SJCRH30 (cell line): ENCODE results near the gene ZBTB18. TPM values are rescaled to one million over a fixed set of nuclear protein-coding genes. Genes with fewer than 3 reads are reported as not detected.

Experiments used
- DNase-seq, 2 experiments: peaks; one replicate each; pipeline ENCODE4 v3.0.0-alpha.2; 2015 to 2020
- H3K27ac ChIP-seq: fragments of 250-450 bp; sonication (Bioruptor Pico); 2 replicates; pipeline ENCODE4 v1.5.1; 2020; ENCODE audit warnings: mild to moderate bottlenecking, moderate library complexity
- H3K27me3 ChIP-seq: fragments of 250-450 bp; sonication (Bioruptor Pico); 2 replicates; pipeline ENCODE4 v1.5.1; 2020; ENCODE audit warnings: mild to moderate bottlenecking, moderate library complexity
- H3K36me3 ChIP-seq: fragments of 250-450 bp; sonication (Bioruptor Pico); 2 replicates; pipeline ENCODE4 v1.5.1; 2020; ENCODE audit warnings: mild to moderate bottlenecking, moderate library complexity
- H3K4me1 ChIP-seq: fragments of 250-450 bp; sonication (Bioruptor Pico); 2 replicates; pipeline ENCODE4 v1.5.1; 2020; ENCODE audit warnings: mild to moderate bottlenecking, moderate library complexity
- H3K4me3 ChIP-seq: fragments of 250-450 bp; sonication (Bioruptor Pico); 2 replicates; pipeline ENCODE4 v1.5.1; 2020; ENCODE audit warnings: mild to moderate bottlenecking, moderate library complexity
- H3K9me3 ChIP-seq: fragments of 250-450 bp; sonication (Bioruptor Pico); replicated peaks from 2 replicates; pipeline ENCODE4 v1.5.1; 2020; ENCODE audit warnings: mild to moderate bottlenecking, moderate library complexity
- total RNA-seq: library from RNA; depleted of rRNA; stranded (reverse); fragments of >200 nt; shearing (Covaris generic); gene quantifications from 2 replicates; pipeline ENCODE4 v1.2.3, GENCODE V29; 2014

Gene ZBTB18
- total RNA-seq, 1 experiment from 2014 or later, result 51.7 TPM

DNA sequence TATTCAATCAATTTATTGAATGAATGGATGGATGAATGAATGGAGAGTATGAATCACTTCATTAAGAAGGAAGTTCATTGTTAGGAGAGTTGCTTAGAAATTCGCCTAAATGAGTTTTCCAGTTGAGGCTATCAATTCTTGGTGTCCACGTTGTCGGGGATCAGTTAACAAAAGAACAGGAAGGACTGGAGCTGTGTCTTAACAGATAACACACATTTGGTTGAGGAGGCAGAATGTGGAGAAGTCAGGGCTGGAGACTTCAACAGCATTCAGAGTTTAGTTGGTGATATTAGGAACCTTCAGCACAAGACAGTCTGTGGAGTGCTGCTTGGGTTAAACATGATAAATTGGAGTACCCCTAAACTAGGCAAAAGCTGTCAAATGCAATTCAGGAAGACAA lies 33.7 kb downstream of the ZBTB18 start:
- no peak overlapping the region for H3K4me3 ChIP-seq
- H3K4me1 ChIP-seq, result no peaks in the 10 kb centered on the region
- no peaks in the 10 kb centered on the region for H3K27me3 ChIP-seq
- no peaks in the 10 kb centered on the region for H3K36me3 ChIP-seq
- DNase-seq, result no peak
- no peaks in the 10 kb centered on the region for H3K9me3 ChIP-seq
- no peak overlapping the region for H3K27ac ChIP-seq

DNA sequence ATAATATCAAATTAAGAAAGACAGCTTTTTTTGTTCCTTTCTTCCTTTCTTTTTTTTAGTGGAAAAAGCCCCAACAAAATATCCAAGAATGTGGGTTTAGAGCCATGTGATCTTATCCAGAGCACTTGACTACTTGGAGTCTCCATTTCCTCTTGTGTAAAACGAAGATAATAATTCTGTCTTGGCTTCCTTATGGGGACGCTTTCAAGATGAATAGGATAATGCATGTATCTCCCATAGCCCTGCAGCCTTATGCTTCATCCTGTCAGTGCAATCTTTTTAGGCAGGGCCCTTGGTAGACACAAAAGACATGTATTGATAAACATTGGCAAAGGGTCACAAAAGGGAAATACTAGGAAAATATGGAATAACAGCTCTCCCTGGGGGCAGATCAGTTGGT lies 34.8 kb downstream of the ZBTB18 start:
- Histone ChIP-seq H3K36me3 (no peaks in the 10 kb centered on the region), H3K27ac (no peak overlapping the region), H3K4me1 (no peaks in the 10 kb centered on the region), H3K27me3 (no peaks in the 10 kb centered on the region), H3K4me3 (no peak overlapping the region), H3K9me3 (no peaks in the 10 kb centered on the region)
- no peak for DNase-seq

DNA sequence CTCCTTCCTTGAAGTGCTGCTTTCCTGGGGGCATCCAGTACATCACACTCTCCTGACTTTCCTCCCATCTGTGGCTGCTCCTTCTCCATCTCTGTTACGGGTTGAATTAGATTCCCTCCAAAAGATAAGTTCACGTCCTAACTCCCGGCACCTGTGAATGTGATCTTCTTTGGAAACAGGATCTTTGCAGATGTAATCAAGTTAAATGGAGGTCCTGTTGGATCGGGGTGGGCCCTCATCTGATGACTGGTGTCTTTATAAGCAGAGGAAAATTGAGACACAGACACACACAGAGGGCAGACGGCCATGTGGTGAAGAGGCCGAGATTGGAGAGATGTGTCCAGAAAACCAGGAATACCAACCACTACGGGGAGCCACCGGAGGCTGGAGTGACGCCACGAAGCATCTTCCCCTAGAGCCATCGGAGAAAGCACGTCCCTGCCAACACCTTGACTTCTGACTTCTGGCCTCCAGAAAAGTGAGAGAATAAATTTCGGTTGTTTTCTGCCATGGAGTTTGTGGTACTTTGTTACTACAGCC lies 36.0 kb downstream of the ZBTB18 start:
- no peak overlapping the region for H3K27ac ChIP-seq
- H3K27me3 ChIP-seq, result no peaks in the 10 kb centered on the region
- H3K9me3 ChIP-seq, result no peaks in the 10 kb centered on the region
- H3K36me3 ChIP-seq, result no peaks in the 10 kb centered on the region
- H3K4me3 ChIP-seq, result no peak overlapping the region
- no peaks in the 10 kb centered on the region for H3K4me1 ChIP-seq
- no peak for DNase-seq

DNA sequence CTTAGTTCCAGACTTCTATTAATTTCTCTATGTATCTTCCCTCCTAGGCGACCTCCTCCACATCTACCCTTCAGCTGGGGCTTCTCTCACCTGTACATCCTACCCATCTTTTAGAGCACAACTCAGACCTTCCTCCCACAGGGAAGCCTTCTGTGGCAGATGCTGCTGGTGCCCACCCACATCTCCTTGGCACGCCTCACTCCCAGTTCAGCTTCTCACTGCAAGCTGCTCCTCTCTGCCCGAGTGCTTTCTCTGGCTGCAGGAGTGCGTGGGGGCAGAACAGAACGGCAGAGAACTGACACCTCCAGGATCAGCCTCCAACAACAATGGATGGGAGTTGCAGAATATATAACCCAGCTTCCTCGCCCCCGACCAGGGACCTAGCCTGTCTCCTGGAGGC lies 36.5 kb downstream of the ZBTB18 start:
- H3K36me3 ChIP-seq, result no peaks in the 10 kb centered on the region
- no peak for DNase-seq
- H3K9me3 ChIP-seq, result no peaks in the 10 kb centered on the region
- no peaks in the 10 kb centered on the region for H3K27me3 ChIP-seq
- H3K4me1 ChIP-seq, result no peaks in the 10 kb centered on the region
- no peak overlapping the region for H3K4me3 ChIP-seq
- H3K27ac ChIP-seq, result no peak overlapping the region

DNA sequence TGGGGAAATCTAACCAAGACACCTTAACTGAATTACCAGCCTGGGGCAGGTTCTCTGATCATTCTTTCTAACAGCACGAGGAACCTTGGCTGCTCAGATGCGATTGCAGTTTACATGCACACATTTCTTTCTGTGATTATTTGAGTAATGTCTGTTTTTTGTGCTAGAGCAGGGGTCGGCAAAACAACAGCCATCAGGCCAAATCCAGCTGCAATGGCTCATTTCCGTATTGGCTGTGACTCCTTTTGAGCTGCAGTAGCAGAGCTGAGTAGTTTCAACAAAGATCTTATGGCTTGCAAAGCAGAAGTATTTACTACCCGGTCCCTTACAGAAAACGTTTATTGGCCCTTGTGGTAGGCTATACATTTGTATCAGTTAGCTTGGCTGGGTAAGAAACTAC lies 37.1 kb downstream of the ZBTB18 start:
- Histone ChIP-seq H3K36me3 (no peaks in the 10 kb centered on the region), H3K27ac (no peak overlapping the region), H3K4me1 (no peaks in the 10 kb centered on the region), H3K9me3 (no peaks in the 10 kb centered on the region), H3K4me3 (no peak overlapping the region), H3K27me3 (no peaks in the 10 kb centered on the region)
- DNase-seq, result no peak

DNA sequence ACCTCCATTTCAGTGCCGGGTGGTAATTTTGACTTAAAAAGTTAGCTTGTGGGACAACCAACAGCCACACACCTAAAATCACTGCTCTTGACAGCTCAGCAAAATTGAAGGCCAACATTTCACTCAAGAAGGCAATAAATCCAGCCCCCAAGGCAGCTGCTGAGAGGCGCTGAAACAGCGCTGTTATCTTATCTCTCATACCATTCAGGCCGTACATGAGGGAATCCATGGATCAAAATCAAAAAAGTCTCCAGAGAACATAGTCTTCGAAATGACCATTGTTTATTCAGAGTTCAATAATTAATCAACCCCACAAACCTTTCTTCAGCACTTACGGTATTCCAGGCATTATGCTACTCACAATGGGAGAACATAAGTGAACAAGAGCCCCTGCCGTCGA lies 38.5 kb downstream of the ZBTB18 start:
- Histone ChIP-seq H3K27me3 (no peaks in the 10 kb centered on the region), H3K36me3 (no peaks in the 10 kb centered on the region), H3K4me3 (no peak overlapping the region), H3K9me3 (no peaks in the 10 kb centered on the region), H3K4me1 (no peaks in the 10 kb centered on the region), H3K27ac (no peak overlapping the region)
- DNase-seq, result no peak

DNA sequence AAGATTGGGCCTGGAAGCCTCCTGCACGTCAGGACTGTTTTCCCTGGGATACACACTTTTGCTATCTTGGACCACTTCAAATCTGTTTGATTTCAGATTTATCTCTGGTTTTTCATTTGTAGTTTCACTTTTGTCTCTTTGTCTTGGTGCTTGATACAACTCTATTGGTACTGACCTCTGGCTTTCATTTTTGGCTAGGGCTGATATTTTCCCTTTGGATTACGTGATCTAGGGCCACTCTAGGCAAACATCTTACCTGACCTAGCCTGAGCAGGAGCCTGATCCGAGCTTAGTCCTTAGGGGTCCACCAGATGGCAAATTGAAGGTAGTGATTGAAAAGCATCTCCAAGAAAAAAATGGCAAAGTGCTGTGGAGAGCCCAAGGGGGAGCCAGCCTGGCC lies 39.6 kb downstream of the ZBTB18 start:
- Histone ChIP-seq H3K27ac (no peak overlapping the region), H3K4me3 (no peak overlapping the region), H3K36me3 (no peaks in the 10 kb centered on the region), H3K27me3 (no peaks in the 10 kb centered on the region), H3K9me3 (no peaks in the 10 kb centered on the region), H3K4me1 (no peaks in the 10 kb centered on the region)
- no peak for DNase-seq

DNA sequence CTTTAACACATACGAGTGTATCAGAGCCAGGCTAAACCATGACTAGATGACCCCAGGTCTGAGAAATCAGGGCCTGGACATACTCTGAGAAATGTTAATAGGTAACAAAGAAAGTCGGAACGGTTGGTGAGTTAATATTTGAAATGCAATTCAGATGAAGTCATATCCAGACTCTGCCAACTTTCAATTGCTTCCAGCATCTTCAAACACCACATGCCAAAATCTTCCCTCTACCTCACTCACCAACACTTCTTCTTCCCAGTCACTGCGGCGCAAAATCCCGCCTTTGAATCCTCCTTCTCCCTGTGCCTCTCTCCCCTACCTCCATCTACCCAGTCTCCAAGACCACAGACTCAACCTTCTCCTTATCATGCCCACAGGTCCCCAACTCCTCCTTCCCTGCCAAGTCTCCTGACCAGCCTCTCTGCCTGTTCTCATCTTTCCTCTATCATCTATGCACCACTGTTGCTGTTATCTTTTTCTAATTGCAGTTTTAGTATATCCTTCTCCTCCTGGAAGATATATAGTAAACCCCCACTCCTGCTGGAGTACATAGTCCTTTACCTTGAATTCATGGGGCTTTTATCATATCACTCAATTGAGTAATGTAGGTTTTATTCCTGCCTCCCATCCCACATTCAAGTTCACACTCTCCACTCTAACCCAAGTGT lies 41.3 kb downstream of the ZBTB18 start:
- H3K27ac ChIP-seq, result no peak overlapping the region
- no peaks in the 10 kb centered on the region for H3K4me1 ChIP-seq
- no peak for DNase-seq
- no peaks in the 10 kb centered on the region for H3K27me3 ChIP-seq
- no peaks in the 10 kb centered on the region for H3K9me3 ChIP-seq
- H3K4me3 ChIP-seq, result no peak overlapping the region
- H3K36me3 ChIP-seq, result no peaks in the 10 kb centered on the region

DNA sequence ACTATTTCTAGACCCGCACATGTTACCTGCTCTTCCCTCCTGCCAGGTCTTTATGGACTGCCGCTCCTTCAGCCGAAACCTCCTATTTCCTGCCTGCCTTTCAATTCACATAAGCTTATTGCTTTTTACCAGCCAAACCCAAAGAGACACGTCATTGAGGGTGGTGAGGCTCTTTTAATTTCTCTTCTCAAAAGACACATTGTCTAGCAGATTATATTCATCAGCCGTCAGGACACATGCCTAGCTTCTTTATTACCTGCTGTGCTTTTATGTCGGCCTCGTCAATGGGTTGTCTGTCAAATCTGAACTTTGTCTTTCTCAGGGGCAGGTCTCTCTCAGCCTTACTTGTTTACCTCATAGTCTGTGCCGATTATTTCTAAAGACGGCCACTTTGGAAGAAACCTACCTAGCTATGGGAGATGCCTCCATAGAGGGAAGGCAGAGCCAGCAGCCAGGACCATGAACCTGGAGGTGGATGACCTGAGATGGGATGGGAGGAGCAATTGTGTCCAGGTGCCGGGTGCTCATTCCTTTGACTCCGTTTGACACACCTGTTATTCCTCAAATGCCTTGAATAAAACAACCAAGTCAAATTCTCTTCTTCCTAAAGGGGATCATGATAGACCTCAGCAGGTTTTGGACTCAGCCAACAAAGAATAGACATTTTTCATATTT lies 42.0 kb downstream of the ZBTB18 start:
- Histone ChIP-seq H3K27me3 (no peaks in the 10 kb centered on the region), H3K9me3 (no peaks in the 10 kb centered on the region), H3K4me1 (no peaks in the 10 kb centered on the region), H3K36me3 (no peaks in the 10 kb centered on the region), H3K4me3 (no peak overlapping the region), H3K27ac (no peak overlapping the region)
- DNase-seq, result no peak

DNA sequence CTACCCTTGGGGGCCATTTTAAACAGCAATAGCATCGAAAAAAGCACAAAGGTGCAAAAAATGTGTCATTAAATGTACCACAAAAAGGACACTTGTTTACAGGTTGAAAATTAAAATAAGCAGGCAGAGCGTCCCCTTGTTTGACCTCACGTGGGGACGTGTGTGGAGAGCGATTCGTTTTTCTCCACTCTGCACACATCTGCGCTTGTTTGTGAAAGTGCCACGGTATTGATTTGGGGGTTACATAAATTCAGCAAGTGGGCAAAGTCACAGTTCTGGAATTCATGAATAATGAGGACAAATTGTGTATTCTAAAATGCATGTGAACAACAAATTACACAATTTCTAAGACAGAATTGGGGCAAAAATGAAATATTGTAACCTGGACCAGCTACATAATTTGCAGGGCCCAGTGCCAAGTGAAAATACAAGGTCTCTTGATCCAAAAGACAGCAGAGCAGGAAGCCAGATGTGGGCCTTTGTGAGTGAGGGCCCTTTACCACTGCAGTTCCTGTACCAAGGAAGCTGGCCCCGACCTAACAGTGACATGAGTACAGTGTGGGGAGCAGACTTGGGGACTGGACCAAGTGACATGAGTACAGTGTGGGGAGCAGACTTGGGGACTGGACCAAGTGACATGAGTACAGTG lies 43.9 kb downstream of the ZBTB18 start:
- no peak overlapping the region for H3K27ac ChIP-seq
- H3K36me3 ChIP-seq, result no peaks in the 10 kb centered on the region
- H3K4me1 ChIP-seq, result no peaks in the 10 kb centered on the region; the same call in 1 of the 2 replicates
- H3K9me3 ChIP-seq, result 0 out of 2 replicates have a peak, but pooled peaks cover 3% of the 10 kb centered on the region
- no peak for DNase-seq
- H3K27me3 ChIP-seq, result no peaks in the 10 kb centered on the region
- no peak overlapping the region for H3K4me3 ChIP-seq

DNA sequence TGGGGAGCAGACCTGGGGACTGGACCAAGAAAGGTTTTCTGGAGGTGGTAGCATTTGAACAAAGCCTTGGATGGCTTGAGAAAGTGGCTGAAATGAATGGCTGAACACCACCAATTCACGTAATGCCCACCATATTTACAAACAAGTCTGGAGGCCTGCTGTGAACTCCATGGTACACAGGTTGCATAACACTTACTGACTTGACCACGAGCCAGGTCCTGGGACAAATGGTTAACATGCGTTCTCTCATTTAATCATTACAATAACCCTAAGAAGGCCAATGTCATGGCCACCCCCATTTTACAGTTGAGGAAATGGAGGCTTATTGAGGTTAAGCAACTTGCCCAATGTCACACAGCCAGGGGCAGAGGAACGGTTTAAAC lies 44.4 kb downstream of the ZBTB18 start:
- Histone ChIP-seq H3K4me3 (no peak overlapping the region), H3K27ac (no peak overlapping the region), H3K27me3 (no peaks in the 10 kb centered on the region), H3K9me3 (0 out of 2 replicates have a peak, but pooled peaks cover 3% of the 10 kb centered on the region), H3K4me1 (peaks cover 5% of the 10 kb centered on the region), H3K36me3 (no peaks in the 10 kb centered on the region)
- no peak for DNase-seq

DNA sequence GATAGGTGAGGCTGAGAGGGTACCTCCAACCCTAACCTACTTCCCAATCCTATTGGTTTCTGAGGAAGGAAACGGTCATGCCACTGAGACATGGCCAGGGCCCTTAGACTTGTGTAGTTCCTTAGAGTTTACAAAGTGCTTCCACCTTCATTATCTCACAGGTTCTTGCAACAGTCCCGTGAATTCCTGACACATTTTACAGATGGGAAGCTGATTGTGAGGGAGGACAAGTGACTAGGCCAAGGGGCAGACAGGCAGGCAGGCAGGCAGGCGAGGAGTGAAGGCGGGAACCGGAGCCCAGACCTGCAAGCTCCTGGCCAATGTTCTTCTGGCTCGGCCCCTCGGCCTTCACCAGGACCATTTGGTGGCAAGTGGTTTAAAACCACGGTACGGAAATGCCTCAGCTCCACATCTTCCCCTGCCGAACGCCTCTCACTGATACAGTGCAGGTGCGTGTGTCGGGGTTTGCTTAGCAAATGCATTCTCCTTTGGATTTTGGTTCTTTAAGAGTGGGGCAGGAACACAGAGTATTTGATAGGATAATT lies 45.1 kb downstream of the ZBTB18 start:
- Histone ChIP-seq H3K4me1 (peaks cover 8% of the 10 kb centered on the region), H3K27me3 (no peaks in the 10 kb centered on the region), H3K9me3 (0 out of 2 replicates have a peak, but pooled peaks cover 3% of the 10 kb centered on the region), H3K27ac (no peak overlapping the region), H3K4me3 (no peak overlapping the region), H3K36me3 (no peaks in the 10 kb centered on the region)
- DNase-seq, result no peak

DNA sequence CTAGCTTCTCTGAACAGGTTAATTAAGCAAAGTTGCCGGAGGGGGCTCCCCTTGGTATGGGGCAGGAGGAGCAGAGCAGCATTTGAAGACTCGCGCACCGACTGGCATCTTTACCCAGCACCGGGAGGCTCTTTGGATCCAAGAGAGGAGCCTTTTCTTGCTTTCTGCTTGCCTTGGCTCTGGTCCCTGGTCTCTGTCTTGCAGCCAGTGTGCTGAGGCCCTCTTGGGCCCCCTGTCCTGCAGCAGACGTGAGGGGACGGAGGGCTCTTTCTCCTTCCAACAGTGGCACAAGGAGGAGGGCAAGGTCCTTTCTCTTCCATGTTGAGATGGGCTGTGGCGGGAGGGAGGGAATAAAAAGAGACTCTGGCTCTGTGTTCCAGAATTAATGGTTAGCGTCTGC lies 45.6 kb downstream of the ZBTB18 start:
- no peaks in the 10 kb centered on the region for H3K36me3 ChIP-seq
- no peaks in the 10 kb centered on the region for H3K27me3 ChIP-seq
- H3K27ac ChIP-seq, result no peak overlapping the region
- H3K4me1 ChIP-seq, result peaks cover 8% of the 10 kb centered on the region
- no peak for DNase-seq
- 0 out of 2 replicates have a peak, but pooled peaks cover 3% of the 10 kb centered on the region for H3K9me3 ChIP-seq
- no peak overlapping the region for H3K4me3 ChIP-seq

DNA sequence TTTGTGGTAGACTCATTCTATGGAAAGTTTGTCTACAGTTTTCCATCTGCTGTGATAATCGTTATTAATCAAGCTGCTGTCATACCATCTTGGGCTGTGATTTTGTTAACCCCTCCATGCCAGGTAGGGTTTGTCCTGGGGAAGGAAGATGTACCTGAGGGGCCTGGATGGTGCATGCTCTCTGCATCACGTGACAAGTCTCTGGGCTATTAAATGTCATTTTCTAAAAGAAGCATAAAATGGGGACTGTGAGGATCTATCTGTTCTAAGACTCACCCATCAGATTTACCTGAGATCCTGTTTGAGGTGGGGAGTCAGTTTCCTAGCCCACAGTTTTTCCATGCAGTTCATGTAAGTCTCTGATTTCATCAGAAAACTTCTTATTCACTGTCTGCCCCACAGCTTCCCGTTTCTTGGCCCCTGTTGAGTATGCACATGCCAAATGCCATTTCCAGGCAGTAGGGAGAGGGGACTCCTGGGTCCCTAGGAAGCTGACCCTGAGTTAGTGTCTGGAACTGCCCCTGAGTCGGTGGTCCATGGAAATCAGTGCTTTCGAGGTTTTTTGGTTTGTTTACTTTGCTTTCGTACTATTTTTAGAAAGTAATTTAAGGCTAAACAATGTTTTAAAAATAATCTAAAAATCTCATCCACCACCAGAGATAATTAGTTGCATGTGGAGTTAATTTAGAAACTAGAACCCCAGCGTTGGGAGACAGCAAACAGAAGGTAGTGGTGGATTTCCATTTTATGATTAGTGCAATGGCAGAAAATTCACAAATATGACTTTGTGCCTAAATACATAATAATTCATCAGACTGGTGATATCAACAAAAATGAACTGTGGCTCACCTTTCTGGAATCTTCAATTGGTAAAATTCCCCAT lies 46.7 kb downstream of the ZBTB18 start:
- DNase-seq, result no peak

More for the DNA sequence above, 46.7 kb downstream of the ZBTB18 start:
- peaks cover 16% of the 10 kb centered on the region for H3K4me1 ChIP-seq
- H3K9me3 ChIP-seq, result 0 out of 2 replicates have a peak, but pooled peaks cover 3% of the 10 kb centered on the region
- H3K27me3 ChIP-seq, result no peaks in the 10 kb centered on the region
- no peak overlapping the region for H3K4me3 ChIP-seq
- no peak overlapping the region for H3K27ac ChIP-seq
- H3K36me3 ChIP-seq, result no peaks in the 10 kb centered on the region
